Stimulated activated CD4-positive, alpha-beta T cell treated with anti-CD3 and anti-CD28 coated beads, Interleukin-1b, Interleukin-23, amount 100 ng/mL, for 1 hour (primary cell): Measurements from ENCODE around the gene HS2ST1.

Source experiments
- DNase-seq, 2 donors: peaks; one replicate each; pipeline ENCODE4 v3.0.0-alpha.2; 2020; ENCODE audit warnings: low read depth in 2 of 2

Gene HS2ST1

DNA sequence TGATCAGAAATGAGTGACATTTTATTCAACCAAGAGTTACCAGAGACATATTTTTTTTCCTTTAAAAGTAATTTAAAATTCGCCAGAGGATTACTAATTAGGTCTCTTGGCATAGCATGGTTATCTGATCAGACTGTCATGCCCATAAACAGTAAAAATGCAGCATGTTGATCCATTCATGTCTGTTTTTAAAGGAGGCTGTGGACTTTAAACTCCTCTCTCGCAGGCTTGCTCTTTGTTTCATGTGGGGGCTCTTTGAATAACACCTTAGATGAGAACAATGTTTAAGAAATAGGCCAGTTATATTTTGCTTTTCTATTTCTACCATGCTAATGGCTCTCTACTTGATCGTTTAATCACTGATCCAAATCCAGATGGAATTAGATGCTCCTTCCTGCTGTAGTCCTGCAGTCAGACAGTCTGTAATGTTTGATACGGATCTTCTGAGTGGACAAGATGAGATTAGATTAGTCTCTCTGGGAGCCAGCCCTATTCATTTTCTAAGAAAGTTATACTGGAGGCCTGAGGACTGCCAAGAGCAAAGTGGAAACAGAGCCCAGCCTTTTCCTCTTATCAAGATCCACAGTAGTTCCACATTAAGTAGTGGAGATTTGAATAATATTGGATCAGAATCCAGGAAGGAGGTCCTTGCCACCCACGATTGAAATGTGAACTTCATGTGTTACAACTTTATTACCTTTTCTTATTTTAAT is 197.4 kb downstream of the HS2ST1 start:
- no peak for DNase-seq

DNA sequence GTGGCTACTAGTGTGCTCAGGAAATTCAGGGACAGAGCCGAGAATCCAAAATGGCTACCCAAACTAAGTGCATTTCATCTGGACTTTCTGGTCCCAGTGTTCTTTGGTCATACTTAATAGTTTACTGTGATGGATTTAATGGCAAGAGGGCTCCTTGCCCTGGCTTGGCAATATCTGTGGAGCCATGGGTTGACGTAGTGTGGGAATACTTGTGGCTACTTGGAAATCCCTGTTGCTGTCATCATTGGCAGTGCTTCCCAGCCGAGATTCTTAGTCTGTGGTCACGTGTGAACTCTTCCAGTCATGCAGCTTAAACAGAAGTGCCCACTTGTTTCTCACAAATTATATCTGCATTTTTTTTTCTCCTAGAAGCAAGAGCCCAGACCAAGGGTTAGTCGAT is 198.9 kb downstream of the HS2ST1 start:
- no peak for DNase-seq

DNA sequence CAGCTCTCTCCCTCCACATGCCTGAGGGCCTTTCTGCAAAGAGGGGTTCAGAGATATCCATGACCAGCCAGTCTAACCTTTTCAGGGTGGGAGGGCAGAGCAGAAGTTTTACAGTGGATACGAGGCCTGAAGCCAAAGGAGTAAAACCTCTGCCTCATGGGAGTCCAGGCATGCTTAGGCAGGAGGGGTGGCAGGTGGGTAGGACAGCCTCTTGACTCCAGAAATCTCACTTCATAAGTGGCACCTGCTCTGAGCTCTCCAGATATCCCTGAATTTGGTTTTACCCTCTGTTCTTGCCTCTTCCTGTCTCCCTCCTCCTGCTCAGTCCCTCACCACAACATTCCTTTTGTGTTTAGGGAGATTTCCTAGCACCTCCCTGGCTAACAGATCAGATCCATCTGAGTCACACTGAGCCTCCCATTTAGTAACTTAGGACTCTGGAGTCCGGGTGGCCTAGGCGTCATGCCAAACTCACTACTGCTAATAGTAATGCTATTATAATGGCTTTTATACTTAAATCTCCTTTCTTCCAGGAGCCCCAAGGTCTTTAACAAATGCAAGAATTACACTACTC is 201.0 kb downstream of the HS2ST1 start:
- DNase-seq = no peak

DNA sequence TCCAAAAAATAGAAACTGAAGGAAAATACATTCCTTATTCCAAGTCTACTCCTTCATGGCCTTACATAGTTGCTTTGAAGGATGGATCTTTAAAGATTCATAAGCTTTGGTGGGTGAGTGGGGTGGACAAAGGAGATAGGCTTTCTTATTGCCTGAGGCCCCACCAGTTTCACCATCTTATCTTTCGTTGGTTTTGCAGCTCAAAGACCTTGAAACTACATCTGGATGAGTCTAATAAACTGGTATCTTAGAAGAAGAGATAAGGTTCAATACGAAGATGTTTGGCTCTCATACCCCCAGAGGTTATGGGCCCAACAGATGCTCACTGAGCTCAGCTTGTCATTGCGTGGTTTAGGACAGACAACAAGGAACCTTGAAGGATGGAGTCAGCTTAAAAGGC is 201.5 kb downstream of the HS2ST1 start:
- DNase-seq = no peak

DNA sequence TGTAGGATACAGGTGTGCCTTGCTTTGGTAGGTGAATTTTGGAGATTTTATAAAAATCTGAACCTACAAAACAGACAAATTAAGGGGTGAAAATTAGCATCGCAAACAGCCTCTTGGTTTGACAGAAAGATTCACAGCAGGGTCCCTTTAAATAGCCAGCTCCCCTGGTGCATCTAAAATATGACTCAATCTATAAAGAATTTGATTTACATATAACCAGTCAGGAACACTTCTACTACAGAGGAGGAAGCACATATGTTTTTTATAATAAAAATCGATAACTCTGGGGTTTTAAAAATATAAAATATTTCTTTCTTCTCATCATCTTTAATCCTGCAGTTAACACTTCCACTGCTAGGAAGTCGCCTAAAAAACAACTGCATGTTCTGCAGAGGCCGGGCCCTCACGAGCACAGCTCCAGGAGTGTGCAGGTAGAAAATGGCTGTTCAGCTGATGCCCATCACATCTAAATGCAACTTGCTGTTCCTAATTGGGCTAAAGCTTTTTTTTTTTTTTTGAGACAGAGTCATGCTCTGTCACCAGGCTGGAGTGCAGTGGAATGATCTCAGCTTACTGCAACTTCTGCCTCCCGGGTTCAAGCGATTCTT is 203.4 kb downstream of the HS2ST1 start:
- no peak for DNase-seq

DNA sequence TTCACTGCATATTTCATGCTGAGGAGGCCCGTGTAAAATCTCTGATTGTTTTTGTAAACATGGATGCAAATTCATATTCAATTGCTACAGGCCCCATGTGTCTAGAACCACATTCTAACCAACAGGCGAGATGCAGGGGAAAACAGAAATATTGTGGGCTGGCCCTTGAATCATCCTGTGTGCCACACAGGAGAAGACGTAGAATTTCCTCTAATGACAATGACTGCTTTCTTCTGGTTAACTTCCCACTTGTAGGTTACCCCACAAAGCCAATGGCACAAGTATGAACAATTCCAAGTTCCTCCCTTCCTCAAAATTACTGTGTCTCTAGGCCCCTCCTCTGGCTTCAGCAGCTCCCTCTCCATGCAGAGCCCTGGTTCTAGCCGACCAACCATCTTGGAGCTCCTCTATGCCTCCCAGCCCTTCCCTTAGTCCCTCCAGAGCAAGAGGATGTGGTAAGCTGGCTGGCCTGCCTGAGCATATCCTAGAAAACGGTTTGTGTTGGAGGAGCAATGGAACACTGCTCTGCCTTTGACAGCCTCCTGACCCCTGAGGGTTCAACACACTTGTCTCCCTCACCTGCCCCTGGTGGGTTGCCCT is 205.2 kb downstream of the HS2ST1 start:
- DNase-seq = no peak

DNA sequence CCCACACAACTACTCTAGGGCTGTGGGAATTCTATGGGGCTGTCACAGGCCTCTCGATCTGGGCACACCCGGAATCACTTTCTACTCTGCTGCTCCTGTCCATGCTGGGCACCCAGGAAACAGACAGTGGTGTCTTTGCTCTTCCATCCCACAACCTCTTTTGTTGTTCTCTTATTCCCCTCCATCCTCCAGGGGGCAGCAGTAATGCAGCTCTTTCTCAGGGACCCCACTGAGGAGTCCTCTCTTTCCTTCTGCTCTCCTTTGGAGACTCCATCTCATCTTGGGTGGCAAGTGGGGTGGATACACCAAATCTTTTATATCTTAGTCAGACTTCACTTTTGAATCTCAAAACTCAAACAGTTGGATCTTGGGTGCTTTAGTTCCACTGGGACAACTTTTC is 206.3 kb downstream of the HS2ST1 start:
- DNase-seq = no peak

DNA sequence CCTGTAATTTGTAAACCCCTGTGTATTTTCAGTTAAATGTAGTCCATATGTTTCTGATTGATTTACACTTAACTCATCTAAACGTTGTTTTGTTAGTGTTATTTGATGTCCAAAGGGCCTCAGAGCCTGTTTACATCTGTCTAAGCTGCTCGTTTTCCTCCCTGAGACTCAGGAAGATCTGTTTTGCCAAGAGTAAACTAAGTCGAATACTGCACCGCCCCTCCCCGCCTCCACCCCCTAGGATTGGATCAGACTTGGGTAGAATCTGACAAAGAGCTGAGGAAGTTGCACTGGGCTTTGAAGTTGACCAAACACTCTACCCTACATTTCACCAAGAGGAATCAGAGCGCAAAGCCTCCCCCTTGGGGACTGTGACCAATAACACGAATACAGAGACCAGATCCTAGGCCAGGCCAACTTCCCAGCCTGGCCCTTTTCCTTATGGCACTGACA is 207.3 kb downstream of the HS2ST1 start:
- no peak for DNase-seq

DNA sequence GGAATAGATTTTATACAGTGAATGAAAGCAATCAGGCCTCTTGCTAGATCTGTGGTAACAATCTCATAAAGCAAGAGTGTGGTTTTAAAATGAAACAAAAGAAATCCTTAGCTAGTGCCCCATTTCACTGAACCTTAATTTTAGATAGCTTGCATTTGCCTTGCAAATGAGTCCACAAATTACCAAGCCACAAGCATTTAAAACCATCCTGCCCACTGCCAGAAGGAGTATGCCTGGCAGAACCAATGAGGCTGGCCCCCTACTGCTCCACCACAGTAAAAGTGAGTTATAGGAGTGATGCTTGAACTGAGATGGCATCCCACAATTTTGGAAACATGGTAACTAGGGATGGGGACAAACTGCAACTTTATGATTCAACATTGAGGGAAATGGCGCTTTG is 207.8 kb downstream of the HS2ST1 start:
- no peak for DNase-seq

DNA sequence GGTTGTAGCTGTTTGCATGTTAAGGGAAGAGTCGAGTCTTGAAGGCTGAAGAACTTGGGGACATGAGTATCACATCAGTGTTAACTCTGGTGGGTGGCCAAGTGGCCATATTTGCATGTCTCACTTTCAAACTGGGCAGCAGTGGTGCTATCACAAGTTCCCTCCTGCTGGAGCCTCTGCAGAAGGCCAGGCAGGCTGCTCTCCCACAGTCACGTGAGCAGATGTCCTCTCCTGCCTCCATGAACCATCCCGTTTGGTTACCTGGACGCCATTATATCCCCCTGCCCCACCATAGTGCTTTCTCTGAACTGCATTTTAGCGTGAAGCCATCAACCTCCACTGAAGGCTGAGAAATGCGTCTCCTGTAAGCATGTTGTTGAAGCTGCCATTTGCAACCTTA is 209.2 kb downstream of the HS2ST1 start:
- DNase-seq = no peak

DNA sequence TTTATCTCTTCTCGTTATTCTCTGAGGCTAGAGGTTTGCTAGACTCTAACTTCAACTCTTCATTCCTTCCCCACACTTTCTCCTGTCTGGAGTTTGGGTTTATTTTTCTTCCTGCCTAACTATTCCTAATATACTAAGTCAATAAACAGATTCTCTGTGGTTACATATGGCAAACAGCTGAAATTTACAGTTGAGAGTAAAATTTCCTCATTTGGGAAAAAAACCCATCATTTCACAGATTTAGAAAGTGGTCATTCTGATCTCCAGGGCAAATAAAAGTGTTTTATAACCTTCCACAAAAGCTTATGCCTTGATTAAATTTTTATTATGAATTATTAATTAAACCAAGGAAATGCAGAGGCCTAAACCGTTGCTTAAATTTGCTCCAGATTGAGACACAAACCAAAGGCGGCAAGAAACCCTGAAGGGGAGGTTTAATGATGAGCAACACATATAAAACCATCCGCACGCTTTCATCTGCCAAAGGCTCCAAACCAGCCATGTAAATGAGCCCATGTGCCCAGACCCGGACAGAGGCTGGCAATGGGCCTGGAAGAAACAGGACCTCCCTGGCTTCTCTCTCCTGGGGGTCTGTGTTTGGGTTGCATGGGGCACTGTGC is 212.6 kb downstream of the HS2ST1 start:
- DNase-seq = no peak

DNA sequence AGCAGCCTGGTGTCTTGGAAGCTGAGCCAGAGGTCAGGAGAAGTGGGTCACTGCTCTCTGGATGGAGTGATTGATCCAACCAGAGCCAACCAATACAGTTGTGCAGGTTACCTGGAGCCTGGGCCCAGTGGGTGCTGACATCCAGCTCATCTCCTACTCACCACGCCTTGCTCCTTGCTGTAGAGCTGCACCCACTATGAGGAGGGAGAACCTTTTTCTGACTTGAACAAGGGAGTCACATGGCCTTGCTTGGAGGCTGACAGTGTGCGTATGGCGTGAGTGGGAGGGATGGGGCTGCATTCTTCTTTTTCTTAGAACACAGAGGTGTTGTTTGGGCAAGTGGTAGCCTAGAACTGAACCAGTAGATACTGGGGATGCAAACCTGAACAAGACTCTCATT is 213.1 kb downstream of the HS2ST1 start:
- no peak for DNase-seq

DNA sequence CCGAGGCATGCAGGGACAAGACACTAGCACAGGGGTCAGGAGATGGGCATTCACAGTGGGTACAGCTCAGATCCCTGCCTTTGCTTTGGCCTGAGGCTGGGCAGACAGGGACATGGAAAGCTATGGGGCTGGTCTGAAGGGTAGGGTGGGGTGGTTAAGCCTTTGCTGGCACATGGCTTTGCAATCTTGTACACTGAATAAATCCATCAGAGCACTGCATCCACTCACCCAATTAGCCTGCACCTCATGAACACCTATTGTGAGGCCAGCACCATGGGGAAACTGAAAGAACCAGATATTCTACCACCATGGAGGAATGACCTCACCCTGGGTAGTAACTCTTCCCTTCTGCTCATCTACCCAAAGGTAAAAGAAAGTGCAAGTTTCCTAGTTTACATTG is 214.6 kb downstream of the HS2ST1 start:
- DNase-seq = no peak

DNA sequence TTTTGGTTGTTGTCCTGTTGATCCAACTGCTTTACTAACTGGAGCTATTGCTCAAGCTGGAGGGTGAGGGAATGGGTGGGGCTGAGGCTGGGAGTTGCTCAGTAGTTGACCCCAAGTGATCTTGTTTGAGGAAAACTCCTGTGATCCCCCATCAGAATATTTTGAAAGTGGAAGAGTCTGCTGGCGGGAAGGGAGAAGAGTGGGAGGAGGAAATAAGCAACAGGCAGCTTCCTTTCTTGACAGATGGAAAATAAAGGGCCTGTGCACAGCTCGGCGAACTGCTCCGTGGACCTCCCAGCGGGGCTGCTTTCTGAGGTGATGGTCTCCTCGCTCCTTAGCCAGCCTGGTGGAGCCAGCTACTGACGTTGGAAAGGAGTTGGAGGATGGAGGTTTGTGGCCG is 215.2 kb downstream of the HS2ST1 start:
- DNase-seq = no peak

DNA sequence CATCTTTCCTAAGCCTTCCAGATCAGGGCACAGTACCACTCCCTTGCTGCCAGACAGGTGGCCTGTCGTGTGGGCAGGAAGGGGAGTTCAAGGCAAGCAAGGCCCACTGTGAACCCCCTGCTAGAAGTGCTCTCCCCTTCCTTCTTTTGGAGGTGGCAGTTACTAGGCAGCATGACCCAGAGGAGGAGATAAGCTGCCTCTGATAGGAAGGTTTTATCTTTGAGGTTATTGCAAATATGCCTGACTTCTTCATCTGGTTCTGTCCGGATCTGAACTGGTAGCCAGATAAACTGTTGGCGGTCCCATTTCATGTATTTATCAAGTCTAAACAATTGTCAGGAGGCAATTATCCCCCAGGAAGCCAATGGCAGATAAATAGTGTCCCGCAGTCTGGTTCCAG is 216.0 kb downstream of the HS2ST1 start:
- no peak for DNase-seq

DNA sequence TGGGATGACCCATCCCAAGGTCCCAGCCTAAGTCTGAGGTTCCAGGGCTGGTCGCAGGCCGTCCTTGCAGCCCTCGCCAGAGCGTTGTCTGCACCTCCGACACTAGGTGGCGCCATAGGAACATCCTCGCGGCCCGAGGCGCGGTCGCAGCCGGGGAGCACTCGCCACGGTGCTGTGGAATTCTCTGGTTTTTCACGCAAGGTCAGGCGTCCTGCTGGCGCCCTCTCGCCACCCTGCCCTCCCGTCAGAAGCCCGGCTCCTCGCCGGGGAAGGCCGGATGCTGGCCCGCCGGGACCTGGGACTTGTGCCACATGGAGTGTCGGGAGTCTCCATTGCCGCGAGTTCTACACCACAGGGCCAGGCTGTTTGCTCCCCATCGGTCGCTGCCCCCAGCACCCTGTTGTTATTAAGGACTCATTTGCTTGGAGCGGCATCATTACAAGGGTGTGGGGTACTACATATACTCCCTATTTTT is 217.4 kb downstream of the HS2ST1 start:
- peak; percentile 36 to 58 for DNase-seq

DNA sequence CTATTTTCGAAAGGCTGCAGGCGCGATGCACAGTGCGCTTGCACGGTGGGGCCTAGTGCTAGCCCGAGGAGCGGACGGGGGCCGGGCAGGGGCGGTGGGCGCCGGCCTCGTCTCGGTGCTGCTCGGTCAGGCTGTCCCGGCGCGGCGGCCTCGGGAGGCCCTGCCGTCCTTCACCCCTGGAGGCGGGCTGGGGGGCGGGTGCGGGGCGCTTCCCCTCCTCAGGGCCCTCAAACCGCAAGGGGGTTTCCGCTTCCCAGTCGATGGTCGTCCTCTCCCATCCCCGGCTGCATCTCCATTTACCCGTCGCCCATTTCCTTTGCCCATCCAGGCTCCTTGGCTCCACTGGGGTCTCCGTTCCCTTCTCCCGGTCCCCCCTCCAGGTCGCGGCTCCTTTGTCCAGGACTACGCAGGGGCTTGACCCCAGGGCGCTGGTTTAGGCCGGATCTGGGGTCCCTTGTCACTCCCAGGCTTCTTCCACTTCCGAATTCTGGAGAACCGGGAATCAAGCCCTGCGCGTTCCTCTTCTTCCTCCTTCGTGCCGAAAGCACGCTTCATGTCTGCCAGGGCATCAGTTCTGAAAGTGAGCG is 217.9 kb downstream of the HS2ST1 start:
- DNase-seq = no peak

DNA sequence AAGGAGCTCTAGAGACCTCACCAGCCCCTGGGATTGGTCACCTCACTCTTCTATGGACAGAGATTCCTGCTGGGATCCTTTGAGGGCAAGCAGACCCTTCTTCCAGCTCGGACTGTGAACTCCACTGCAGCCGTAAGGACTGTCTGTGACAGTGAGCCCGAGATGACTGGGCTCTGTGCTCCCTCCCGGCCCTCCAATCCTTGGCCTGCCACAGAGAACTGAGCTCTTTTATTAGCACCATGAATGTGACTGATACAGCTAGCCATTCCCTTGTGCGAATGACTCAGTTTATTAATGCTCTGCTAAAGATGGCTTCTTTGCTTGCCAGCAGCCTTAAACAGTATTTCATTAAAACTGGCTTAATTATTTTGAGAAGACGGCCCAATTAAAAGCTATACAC is 219.6 kb downstream of the HS2ST1 start:
- no peak for DNase-seq

DNA sequence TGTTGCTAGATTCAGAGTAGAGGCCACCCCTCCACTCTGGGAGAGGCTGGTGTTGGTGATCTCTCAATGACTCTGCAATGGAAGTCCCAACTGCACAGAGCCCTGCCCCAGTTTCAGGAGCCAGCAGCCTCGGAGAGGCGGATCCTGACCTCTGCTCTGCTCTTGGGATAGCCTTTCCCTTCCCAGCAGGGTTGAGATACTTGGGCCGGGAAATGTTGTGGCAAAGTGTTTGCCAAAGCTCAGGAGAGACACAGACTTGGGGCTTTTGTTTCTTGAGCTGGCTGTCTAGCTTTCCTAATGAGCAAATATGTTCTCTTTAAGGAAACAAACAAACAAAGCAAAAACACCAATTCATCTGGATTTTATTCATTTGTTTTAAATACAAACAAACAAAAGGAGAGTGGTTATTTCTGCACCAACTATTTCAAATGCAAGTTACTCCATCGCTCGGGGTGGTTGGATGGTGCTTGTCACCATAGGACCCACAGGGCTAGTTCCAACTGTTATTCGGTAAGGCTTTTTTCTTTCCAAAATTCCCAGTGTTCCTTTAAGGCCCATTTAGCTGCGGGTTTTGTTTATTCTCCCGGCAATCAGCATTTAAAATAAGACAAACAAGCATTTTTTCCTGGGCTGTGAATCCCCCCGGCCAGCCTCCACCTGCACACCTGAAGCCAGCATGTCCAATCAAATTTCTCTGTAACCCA is 220.3 kb downstream of the HS2ST1 start:
- DNase-seq = no peak

DNA sequence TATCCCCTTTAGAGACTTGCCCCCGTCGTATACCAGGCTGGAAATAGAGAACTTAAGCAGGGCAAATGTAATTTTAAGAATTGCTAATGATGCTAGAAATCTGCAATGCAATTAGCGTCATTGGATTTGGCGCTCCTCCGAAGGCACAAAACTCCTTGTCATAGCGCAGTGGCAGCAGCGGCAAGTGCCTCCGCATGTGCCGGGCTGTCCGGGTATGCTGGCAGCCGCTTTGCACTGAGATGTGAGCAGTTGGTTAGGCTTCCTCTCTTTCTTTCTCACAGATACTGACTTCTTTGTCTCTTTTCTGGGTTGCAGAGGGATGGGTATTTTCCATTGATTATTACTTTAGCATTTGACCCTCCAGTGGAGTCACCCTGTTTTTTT is 220.9 kb downstream of the HS2ST1 start:
- DNase-seq = no peak

DNA sequence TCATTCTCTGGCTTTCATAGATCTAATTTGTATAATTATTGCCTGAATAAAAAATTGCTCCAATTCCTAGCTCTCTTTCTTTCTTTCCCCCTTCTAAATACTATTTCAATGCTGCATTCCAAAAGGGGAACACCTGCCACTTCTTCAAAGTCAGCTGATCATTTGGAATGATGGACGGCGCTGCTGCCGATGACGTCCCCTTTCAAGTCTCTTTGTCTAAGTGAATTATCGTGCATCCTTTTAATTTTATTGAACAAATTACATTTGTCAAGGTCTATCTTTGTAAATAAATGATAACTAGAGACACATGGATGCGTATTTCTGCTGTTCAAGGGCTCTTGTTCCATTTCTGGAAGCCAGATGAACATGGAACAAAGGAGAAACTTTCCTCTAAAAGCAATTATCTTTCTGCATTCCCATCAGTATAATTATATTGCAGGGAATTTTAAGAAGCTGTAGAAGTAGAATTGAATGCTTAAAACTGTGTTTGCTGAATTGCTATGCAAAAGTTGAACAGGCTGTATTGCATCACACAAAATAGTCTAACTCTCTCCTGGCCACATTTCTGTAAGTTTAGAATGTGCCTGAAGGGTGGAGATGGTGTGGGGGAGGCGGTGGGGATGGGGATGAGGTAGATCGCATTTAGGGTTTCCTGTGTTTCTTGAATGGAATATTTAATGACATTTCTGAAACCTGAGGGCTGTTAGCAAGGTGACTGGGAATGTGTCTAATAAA is 222.3 kb downstream of the HS2ST1 start:
- no peak for DNase-seq
